Measurements from ENCODE around the gene EFNA5. TPM values are rescaled to one million over a fixed set of nuclear protein-coding genes. Genes with fewer than 3 reads are reported as not detected.
A peak's percentile ranks its signal among the peaks of the same experiment; 100 is the strongest.

Gene EFNA5
- total and polyA plus RNA-seq, 2 experiments from 2014 or later, result 7.5 to 10.1 TPM

GRCh38 chr5:107671742-107672210, 1.0 kb upstream of the EFNA5 start (continued):
- TF ChIP-seq CTCF (conservative IDR thresholded peaks at IDR 0.05; ENCODE audit: low read depth in 2 of 2) (no peak), CREB1 (CRISPR knock-in tag; IDR thresholded peaks at IDR 0.05; ENCODE audit: low read depth) (no peak)

GRCh38 chr5:107670087-107670931, 428 bp downstream of the EFNA5 start:
- no peaks in the 10 kb centered on the region for H3K36me3 Mint-ChIP-seq (ENCODE audit: low read depth)
- peak; percentile 71 for DNase-seq (ENCODE audit: low spot score)
- Histone ChIP-seq H4K20me1 (replicated peaks; ENCODE audit: insufficient read depth) (no peaks in the 10 kb centered on the region), H3K79me2 (replicated peaks; ENCODE audit: insufficient read depth) (peaks cover 37% of the 10 kb centered on the region), H3K4me1 (ENCODE audit: insufficient read depth) (peaks cover 17% of the 10 kb centered on the region), H3K27me3 (ENCODE audit: insufficient read depth) (peaks cover 42% of the 10 kb centered on the region), H3K36me3 (ENCODE audit: insufficient read depth) (no peaks in the 10 kb centered on the region), H3K9me2 (ENCODE audit: insufficient read depth) (no peaks in the 10 kb centered on the region), H3K4me3 (peak overlapping the region; percentile 86), H2AFZ (peak overlapping the region; percentile 86), H3K27ac (ENCODE audit: low read depth) (no peak overlapping the region), H3F3A (replicated peaks; ENCODE audit: low read depth) (no peaks in the 10 kb centered on the region), H3K4me2 (peak overlapping the region; percentile 91)
- peak; percentile 14 for ATAC-seq
- peaks cover 31% of the 10 kb centered on the region for H3K27me3 Mint-ChIP-seq (ENCODE audit: insufficient read depth, low read depth, poor library complexity)
- no peak overlapping the region for H3K27ac Mint-ChIP-seq
- H3K4me1 Mint-ChIP-seq, result peaks cover 27% of the 10 kb centered on the region
- H3K4me3 Mint-ChIP-seq, result peak overlapping the region; percentile 82
- 0 out of 2 replicates have a peak, but pooled peaks have one; percentile 9 for TF ChIP-seq CREB1 (CRISPR knock-in tag; IDR thresholded peaks at IDR 0.05; ENCODE audit: low read depth)
- TF ChIP-seq NANOG (IDR thresholded peaks at IDR 0.05; ENCODE audit: borderline replicate concordance), result no peak
- H3K9me3 Mint-ChIP-seq, result no peaks in the 10 kb centered on the region

- Histone ChIP-seq H2AFZ (peak overlapping the region; percentile 92), H3K4me3 (peak overlapping the region; percentile 86), H3K4me2 (peak overlapping the region; percentile 91), H3K4me1 (ENCODE audit: insufficient read depth) (peaks cover 17% of the 10 kb centered on the region), H3K36me3 (ENCODE audit: insufficient read depth) (no peaks in the 10 kb centered on the region), H3F3A (replicated peaks; ENCODE audit: low read depth) (no peaks in the 10 kb centered on the region), H3K79me2 (replicated peaks; ENCODE audit: insufficient read depth) (peaks cover 41% of the 10 kb centered on the region), H3K27me3 (ENCODE audit: insufficient read depth) (peaks cover 42% of the 10 kb centered on the region), H3K27ac (ENCODE audit: low read depth) (no peak overlapping the region), H3K9me2 (ENCODE audit: insufficient read depth) (no peaks in the 10 kb centered on the region), H4K20me1 (replicated peaks; ENCODE audit: insufficient read depth) (no peaks in the 10 kb centered on the region)
- DNase-seq (ENCODE audit: low spot score) (peak; percentile 71), ATAC-seq (peak; percentile 5)
- H3K4me1 Mint-ChIP-seq, result peaks cover 24% of the 10 kb centered on the region
- peaks cover 31% of the 10 kb centered on the region for H3K27me3 Mint-ChIP-seq (ENCODE audit: insufficient read depth, low read depth, poor library complexity)
- H3K4me3 Mint-ChIP-seq, result peak overlapping the region; percentile 82
- H3K27ac Mint-ChIP-seq, result no peak overlapping the region
- no peaks in the 10 kb centered on the region for H3K9me3 Mint-ChIP-seq
- H3K36me3 Mint-ChIP-seq (ENCODE audit: low read depth), result no peaks in the 10 kb centered on the region
- TF ChIP-seq CREB1 (CRISPR knock-in tag; IDR thresholded peaks at IDR 0.05; ENCODE audit: low read depth) (no peak), JUNB (IDR thresholded peaks at IDR 0.05; ENCODE audit: unreplicated experiment) (no peak), EZH2 (IDR thresholded peaks at IDR 0.05; ENCODE audit: low read depth, unreplicated experiment) (no peak), NANOG (IDR thresholded peaks at IDR 0.05; ENCODE audit: borderline replicate concordance) (no peak), CTCF (conservative IDR thresholded peaks at IDR 0.05; ENCODE audit: low read depth in 2 of 2) (0 out of 4 replicates have a peak, but pooled peaks of 1 of the 2 experiments have one; percentile 3), ZNF114 (CRISPR knock-in tag; IDR thresholded peaks at IDR 0.05) (no peak), STAT1 (IDR thresholded peaks at IDR 0.05; ENCODE audit: unreplicated experiment) (no peak), ZNF331 (CRISPR knock-in tag; IDR thresholded peaks at IDR 0.05; ENCODE audit: low read depth) (no peak)
Measured at GRCh38 chr5:107669096-107670031, 1.4 kb downstream of the EFNA5 start.
